ENCODE data around the gene APBB1.
A peak's percentile ranks its signal among the peaks of the same experiment; 100 is the strongest.
"Not testable (repeated sequence)": the region's sequence is repeated elsewhere in the genome, so short reads cannot be mapped to it uniquely, and the experiment has no call there.

The APBB1 gene

DNA sequence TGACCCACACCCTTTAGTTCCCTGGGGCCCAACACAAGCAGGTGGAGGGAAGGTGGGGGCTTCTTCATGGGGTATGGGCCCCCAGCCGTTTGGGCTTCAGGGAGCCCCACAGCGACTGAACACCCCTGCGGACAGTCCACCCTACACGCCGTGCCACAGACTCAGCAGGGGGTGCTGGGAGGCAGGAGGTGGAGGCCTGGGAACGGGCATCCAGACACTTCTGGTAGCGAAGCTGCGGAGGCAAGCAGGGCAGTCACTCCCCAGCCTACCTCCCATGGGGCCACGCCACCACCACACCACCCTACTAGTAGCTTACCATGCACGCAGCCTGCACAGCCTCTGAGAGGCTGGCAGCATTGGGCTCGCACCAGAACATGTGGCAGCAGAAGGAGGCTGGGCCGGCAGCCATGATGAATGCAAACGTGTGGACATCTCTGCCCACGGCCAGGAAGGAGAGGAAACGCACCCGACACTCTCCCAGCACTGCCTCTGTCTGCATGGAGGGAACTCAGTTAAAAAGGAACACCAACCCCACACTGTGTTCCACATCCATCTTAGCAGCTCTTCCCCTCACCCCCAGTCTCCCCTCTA lies 23.3 kb downstream of the APBB1 start:
- Histone ChIP-seq H3K36me3 (ENCODE audit: control insufficient read depth, insufficient read depth, low read length) (no peaks in the 10 kb centered on the region), H3K27ac (no peak overlapping the region)

GRCh38 chr11:6393989-6394670 lies 24.8 kb downstream of the APBB1 start:
- H3K27me3 ChIP-seq (ENCODE audit: control insufficient read depth, insufficient read depth, low read length), result no peaks in the 10 kb centered on the region
- no peaks in the 10 kb centered on the region for H3K9me3 ChIP-seq (ENCODE audit: control insufficient read depth, low read length)
- H3K4me2 ChIP-seq (ENCODE audit: low read length), result no peak overlapping the region
- H3K36me3 ChIP-seq (ENCODE audit: control insufficient read depth, insufficient read depth, low read length), result no peaks in the 10 kb centered on the region
- no peak overlapping the region for H2AFZ ChIP-seq
- TF ChIP-seq, protein P1, sequence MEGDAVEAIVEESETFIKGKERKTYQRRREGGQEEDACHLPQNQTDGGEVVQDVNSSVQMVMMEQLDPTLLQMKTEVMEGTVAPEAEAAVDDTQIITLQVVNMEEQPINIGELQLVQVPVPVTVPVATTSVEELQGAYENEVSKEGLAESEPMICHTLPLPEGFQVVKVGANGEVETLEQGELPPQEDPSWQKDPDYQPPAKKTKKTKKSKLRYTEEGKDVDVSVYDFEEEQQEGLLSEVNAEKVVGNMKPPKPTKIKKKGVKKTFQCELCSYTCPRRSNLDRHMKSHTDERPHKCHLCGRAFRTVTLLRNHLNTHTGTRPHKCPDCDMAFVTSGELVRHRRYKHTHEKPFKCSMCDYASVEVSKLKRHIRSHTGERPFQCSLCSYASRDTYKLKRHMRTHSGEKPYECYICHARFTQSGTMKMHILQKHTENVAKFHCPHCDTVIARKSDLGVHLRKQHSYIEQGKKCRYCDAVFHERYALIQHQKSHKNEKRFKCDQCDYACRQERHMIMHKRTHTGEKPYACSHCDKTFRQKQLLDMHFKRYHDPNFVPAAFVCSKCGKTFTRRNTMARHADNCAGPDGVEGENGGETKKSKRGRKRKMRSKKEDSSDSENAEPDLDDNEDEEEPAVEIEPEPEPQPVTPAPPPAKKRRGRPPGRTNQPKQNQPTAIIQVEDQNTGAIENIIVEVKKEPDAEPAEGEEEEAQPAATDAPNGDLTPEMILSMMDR (IDR thresholded peaks at IDR 0.05), result no peak
- no peak overlapping the region for H3K9ac ChIP-seq
- no peak overlapping the region for H3K4me3 ChIP-seq (ENCODE audit: low read depth, low read length)
- H3K79me2 ChIP-seq, result no peaks in the 10 kb centered on the region
- H3K27ac ChIP-seq, result no peak overlapping the region
- H3K4me1 ChIP-seq, result peaks cover 3% of the 10 kb centered on the region

More for the DNA sequence above, 23.3 kb downstream of the APBB1 start:
- no peaks in the 10 kb centered on the region for H3K9me3 ChIP-seq (ENCODE audit: control insufficient read depth, low read length)
- H3K27me3 ChIP-seq (ENCODE audit: control insufficient read depth, insufficient read depth, low read length), result no peaks in the 10 kb centered on the region
- TF ChIP-seq, protein P1 (IDR thresholded peaks at IDR 0.05), result no peak
- no peak overlapping the region for H2AFZ ChIP-seq
- H3K4me3 ChIP-seq (ENCODE audit: low read depth, low read length), result no peak overlapping the region
- no peak overlapping the region for H3K9ac ChIP-seq
- H3K4me1 ChIP-seq, result no peaks in the 10 kb centered on the region
- H3K4me2 ChIP-seq (ENCODE audit: low read length), result no peak overlapping the region
- H3K79me2 ChIP-seq, result no peaks in the 10 kb centered on the region

- not testable (repeated sequence) for H3K4me2 ChIP-seq (ENCODE audit: low read length); H3K36me3 ChIP-seq (ENCODE audit: control insufficient read depth, insufficient read depth, low read length); H3K9ac ChIP-seq; H3K4me1 ChIP-seq; H3K79me2 ChIP-seq; H3K27me3 ChIP-seq (ENCODE audit: control insufficient read depth, insufficient read depth, low read length); H2AFZ ChIP-seq; H3K4me3 ChIP-seq (ENCODE audit: low read depth, low read length); H3K9me3 ChIP-seq (ENCODE audit: control insufficient read depth, low read length); H3K27ac ChIP-seq
These were observed 26.6 kb downstream of the APBB1 start for GRCh38 chr11:6392251-6392650.

- Histone ChIP-seq H3K27ac (no peak overlapping the region), H3K4me1 (peaks cover 3% of the 10 kb centered on the region), H3K4me3 (ENCODE audit: low read depth, low read length) (no peak overlapping the region), H3K79me2 (no peaks in the 10 kb centered on the region), H3K27me3 (ENCODE audit: control insufficient read depth, insufficient read depth, low read length) (no peaks in the 10 kb centered on the region), H3K9ac (no peak overlapping the region), H3K4me2 (ENCODE audit: low read length) (no peak overlapping the region), H3K9me3 (ENCODE audit: control insufficient read depth, low read length) (no peaks in the 10 kb centered on the region), H2AFZ (no peak overlapping the region), H3K36me3 (ENCODE audit: control insufficient read depth, insufficient read depth, low read length) (no peaks in the 10 kb centered on the region)
- TF ChIP-seq, protein P1 (IDR thresholded peaks at IDR 0.05), result no peak
These were observed 27.3 kb downstream of the APBB1 start for GRCh38 chr11:6391537-6392134.

DNA sequence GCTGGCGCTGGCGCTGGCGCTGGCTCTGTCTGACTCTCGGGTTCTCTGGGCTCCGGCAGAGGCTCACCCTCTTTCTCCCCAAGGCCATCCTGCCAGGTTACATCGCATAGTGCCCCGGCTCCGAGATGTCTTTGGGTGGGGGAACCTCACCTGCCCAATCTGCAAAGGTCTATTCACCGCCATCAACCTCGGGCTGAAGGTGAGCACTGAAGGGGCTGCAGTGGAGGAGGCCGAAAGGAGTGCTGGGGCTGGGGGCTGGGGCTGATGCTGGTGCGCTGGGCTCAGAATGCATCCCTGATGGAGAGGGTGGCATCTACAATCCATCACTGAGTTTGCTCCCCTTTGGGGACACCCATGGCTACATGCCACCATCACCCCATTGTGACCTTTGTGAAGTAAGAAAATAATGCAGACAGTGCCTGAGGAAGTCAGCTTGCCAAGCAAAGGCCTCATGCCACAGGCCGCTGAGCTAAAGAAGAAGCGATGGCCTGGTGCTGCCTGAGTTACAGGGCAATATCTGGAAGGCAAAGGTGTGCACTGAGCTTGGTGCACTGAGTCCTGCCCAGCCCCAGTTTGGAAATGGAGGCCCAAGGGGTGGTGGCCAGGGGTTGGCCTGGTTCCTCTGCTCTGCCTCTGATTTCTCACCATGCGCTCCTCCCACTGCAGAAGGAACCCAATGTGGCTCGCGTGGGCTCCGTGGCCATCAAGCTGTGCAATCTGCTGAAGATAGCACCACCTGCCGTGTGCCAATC lies 28.0 kb downstream of the APBB1 start:
- peak overlapping the region; percentile 74 for H3K4me2 ChIP-seq (ENCODE audit: low read length)
- TF ChIP-seq, protein P1 (IDR thresholded peaks at IDR 0.05), result no peak
- H3K36me3 ChIP-seq (ENCODE audit: control insufficient read depth, insufficient read depth, low read length), result no peaks in the 10 kb centered on the region
- H3K9me3 ChIP-seq (ENCODE audit: control insufficient read depth, low read length), result no peaks in the 10 kb centered on the region
- peak overlapping the region; percentile 73 for H3K4me3 ChIP-seq (ENCODE audit: low read depth, low read length)
- no peaks in the 10 kb centered on the region for H3K79me2 ChIP-seq
- peaks cover 3% of the 10 kb centered on the region for H3K4me1 ChIP-seq
- H3K27ac ChIP-seq, result peak overlapping the region; percentile 82
- no peak overlapping the region for H3K9ac ChIP-seq
- peak overlapping the region; percentile 91 for H2AFZ ChIP-seq
- no peaks in the 10 kb centered on the region for H3K27me3 ChIP-seq (ENCODE audit: control insufficient read depth, insufficient read depth, low read length)
